SK-N-MC (cell line): ENCODE measurements around the gene MPDZ.

ENCODE experiments used
- DNase-seq: peaks from one replicate; pipeline ENCODE4 v3.0.0-alpha.2; 2011; ENCODE audit warnings: low read depth, low spot score
- H3K27ac ChIP-seq: fragments of 200-600 bp; sonication (generic); 2 replicates; pipeline ENCODE4 v1.5.1; 2016; ENCODE audit warnings: mixed run types
- H3K36me3 ChIP-seq: fragments of 200-600 bp; sonication (generic); 2 replicates; pipeline ENCODE4 v1.6.1; 2017; ENCODE audit warnings: antibody characterized with exemption, low read length, mixed read lengths; ENCODE audit not compliant: insufficient read depth
- H3K4me3 ChIP-seq: fragments of 200-600 bp; sonication (generic); 2 replicates; pipeline ENCODE4 v1.5.1; 2016
- H3K9ac ChIP-seq: fragments of 200-600 bp; sonication (generic); 2 replicates; pipeline ENCODE4 v1.8.0; 2017; ENCODE audit warnings: mixed run types, mixed read lengths; ENCODE audit not compliant: insufficient read length
- H3K9me3 ChIP-seq: fragments of 200-600 bp; sonication (generic); 2 replicates; pipeline ENCODE4 v1.6.1; 2017; ENCODE audit warnings: low read depth, mild to moderate bottlenecking, antibody characterized with exemption, low read length, moderate library complexity, mixed read lengths
- EZH2 ChIP-seq: fragments of 200-600 bp; sonication (generic); IDR thresholded peaks from one replicate; pipeline ENCODE4 v1.6.1; 2017; ENCODE audit warnings: antibody characterized with exemption
- FOXP2 ChIP-seq: optimal IDR thresholded peaks from 2 replicates; pipeline ENCODE3; 2011; ENCODE audit warnings: mild to moderate bottlenecking, moderate library complexity; ENCODE audit not compliant: insufficient read depth; ENCODE audit errors: extremely low read length, control extremely low read depth
- POLR2AphosphoS5 ChIP-seq: IDR thresholded peaks from 2 replicates; pipeline ENCODE4 v1.6.1; 2012; ENCODE audit warnings: mild to moderate bottlenecking, low read depth, low read length, borderline replicate concordance

The MPDZ gene

DNA sequence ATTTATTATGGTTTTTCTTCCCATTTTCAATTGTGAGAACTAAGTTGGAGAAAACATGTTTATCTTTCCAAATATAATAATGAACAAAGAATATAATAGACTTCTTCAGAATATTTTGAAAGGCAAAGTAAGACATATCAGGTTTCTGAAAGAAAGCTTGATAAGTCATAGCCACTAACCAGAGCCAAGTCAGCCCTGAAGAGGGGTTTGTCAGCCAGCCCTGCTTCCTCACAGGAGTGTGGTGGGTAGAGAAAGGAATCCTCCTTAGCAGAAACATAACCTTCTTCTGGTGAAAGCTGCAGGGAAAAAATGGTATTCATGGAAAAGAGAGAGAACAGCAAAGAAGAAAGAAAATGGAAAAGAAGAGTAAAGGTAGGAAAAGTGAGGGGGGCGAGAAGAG, 93.4 kb downstream of the MPDZ start:
- Histone ChIP-seq H3K36me3 (peaks cover 47% of the 10 kb centered on the region), H3K9ac (no peak overlapping the region), H3K27ac (peak overlapping the region; percentile 23; the same call in 1 of the 2 replicates), H3K9me3 (no peaks in the 10 kb centered on the region), H3K4me3 (no peak overlapping the region)
- no peak for DNase-seq
- TF ChIP-seq EZH2 (no peak), FOXP2 (no peak), POLR2AphosphoS5 (no peak)

DNA sequence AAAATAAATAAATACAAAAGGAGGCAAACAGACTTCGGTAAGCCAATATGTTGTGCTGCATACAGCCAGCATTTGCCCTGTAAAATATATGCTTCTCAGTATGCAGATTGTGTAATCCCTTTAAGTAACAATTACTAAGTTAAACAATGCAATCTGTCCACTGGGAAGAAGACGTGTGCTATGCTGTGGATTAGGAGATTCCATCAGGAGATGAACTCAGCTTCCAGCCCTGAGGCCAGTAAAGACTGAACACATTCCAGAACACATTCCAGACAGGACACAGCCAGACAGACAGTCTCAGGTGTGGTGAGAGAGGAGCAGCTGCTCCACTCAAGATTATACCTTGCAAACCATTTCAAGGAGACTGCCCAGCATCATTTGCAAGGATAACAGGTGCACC, 97.8 kb downstream of the MPDZ start:
- peak overlapping the region; percentile 40; the same call in 1 of the 2 replicates for H3K27ac ChIP-seq
- H3K36me3 ChIP-seq: peaks cover 28% of the 10 kb centered on the region
- no peak overlapping the region for H3K4me3 ChIP-seq
- no peak overlapping the region for H3K9ac ChIP-seq
- TF ChIP-seq POLR2AphosphoS5 (no peak), FOXP2 (no peak), EZH2 (no peak)
- DNase-seq: no peak
- H3K9me3 ChIP-seq: no peaks in the 10 kb centered on the region

DNA sequence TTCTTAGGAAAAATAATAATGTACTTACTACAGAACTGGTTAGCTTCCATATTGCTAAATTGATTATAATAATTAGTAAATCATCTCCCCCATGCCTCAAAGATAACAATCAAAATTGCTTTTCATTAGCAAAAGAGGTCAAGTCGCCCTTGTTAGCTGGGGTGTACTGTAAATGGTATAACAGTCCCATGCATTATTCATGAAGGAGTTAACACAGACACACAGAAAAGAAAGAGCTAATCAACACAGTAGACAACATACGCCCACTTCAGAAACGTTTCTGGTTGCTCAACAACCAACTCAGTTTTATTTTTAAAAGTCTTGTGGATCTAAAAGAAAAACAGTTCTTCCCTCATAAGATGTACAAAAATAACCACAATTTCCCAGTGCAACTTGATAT, 100.2 kb downstream of the MPDZ start:
- TF ChIP-seq POLR2AphosphoS5: no peak; the same call in 1 of the 2 replicates
- Histone ChIP-seq H3K27ac (peak overlapping the region; percentile 60; the same call in 1 of the 2 replicates), H3K9me3 (no peaks in the 10 kb centered on the region), H3K4me3 (0 out of 2 replicates have a peak overlapping the region, but pooled peaks have one; percentile 32), H3K36me3 (peaks cover 34% of the 10 kb centered on the region), H3K9ac (no peak overlapping the region)
- DNase-seq: peak; percentile 10

GRCh38 chr9:13175732-13176131, 103.8 kb downstream of the MPDZ start:
- Histone ChIP-seq H3K9me3 (no peaks in the 10 kb centered on the region), H3K4me3 (no peak overlapping the region), H3K36me3 (peaks cover 15% of the 10 kb centered on the region; the same call in 1 of the 2 replicates), H3K27ac (no peak overlapping the region), H3K9ac (no peak overlapping the region)
- no peak for TF ChIP-seq FOXP2
- TF ChIP-seq POLR2AphosphoS5: no peak
- no peak for TF ChIP-seq EZH2
- DNase-seq: no peak

- no peak overlapping the region for H3K27ac ChIP-seq
- DNase-seq: no peak
- H3K9me3 ChIP-seq: no peaks in the 10 kb centered on the region
- no peak overlapping the region for H3K4me3 ChIP-seq
- no peak overlapping the region for H3K9ac ChIP-seq
- TF ChIP-seq FOXP2 (no peak), EZH2 (no peak), POLR2AphosphoS5 (no peak)
- H3K36me3 ChIP-seq: peaks cover 14% of the 10 kb centered on the region; the same call in 1 of the 2 replicates
Observed at GRCh38 chr9:13174906-13175639, 104.4 kb downstream of the MPDZ start.

GRCh38 chr9:13173553-13173952, 105.9 kb downstream of the MPDZ start:
- no peak overlapping the region for H3K9ac ChIP-seq
- no peak for DNase-seq
- TF ChIP-seq EZH2 (no peak), FOXP2 (no peak), POLR2AphosphoS5 (no peak)

DNA sequence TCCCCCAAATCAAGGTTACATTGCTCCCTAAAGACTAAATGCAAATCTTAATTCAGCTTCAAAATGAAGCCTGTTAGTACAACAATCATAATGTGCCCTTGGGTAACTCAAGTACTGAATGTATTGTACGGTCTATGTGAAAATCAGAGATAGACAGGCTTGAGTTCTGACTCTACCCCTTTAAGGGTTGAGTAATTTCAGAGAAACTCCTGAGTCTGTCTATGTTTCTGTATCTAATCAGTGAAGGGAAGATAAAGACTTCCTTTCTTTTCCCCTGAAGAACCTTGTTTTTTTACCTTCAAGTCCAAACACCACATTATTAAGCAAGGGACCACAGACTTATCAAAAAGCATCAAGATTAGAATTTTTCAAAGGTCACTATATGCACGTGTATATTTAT, 108.2 kb downstream of the MPDZ start:
- Histone ChIP-seq H3K36me3 (peaks cover 23% of the 10 kb centered on the region), H3K9me3 (no peaks in the 10 kb centered on the region), H3K27ac (no peak overlapping the region), H3K9ac (no peak overlapping the region), H3K4me3 (no peak overlapping the region)
- DNase-seq: no peak
- TF ChIP-seq POLR2AphosphoS5: no peak
- no peak for TF ChIP-seq FOXP2
- TF ChIP-seq EZH2: no peak

More at GRCh38 chr9:13173553-13173952, 105.9 kb downstream of the MPDZ start:
- no peak overlapping the region for H3K4me3 ChIP-seq
- no peaks in the 10 kb centered on the region for H3K9me3 ChIP-seq
- no peak overlapping the region for H3K27ac ChIP-seq
- peaks cover 14% of the 10 kb centered on the region; the same call in 1 of the 2 replicates for H3K36me3 ChIP-seq

DNA sequence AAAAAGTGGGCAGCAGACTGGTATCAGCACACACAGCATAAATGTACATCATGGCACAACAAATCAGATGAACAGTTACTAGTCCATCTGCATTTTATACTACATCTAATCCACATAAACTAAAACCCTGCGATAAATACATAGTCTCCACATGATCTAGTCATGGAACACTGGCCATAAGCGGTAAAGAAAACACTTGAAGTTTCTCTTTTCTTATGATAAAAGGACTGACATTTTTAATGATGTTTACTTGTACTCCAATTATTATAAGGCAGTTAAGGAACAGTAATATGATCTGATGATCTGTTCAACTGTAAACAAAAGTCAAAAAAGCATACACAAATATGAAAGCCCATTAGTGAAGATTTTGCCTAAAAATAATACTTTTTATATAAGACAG, 112.5 kb downstream of the MPDZ start:
- Histone ChIP-seq H3K27ac (no peak overlapping the region), H3K9me3 (no peaks in the 10 kb centered on the region), H3K36me3 (peaks cover 11% of the 10 kb centered on the region), H3K4me3 (no peak overlapping the region), H3K9ac (no peak overlapping the region)
- no peak for DNase-seq
- TF ChIP-seq EZH2: no peak
- no peak for TF ChIP-seq FOXP2
- TF ChIP-seq POLR2AphosphoS5: no peak
